Esophagus squamous epithelium (tissue), 4 donors: ENCODE results near the gene ZNF491.

Experiments used
- CTCF ChIP-seq, 6 experiments: fragments of 450-650 bp in 4 of 6; fragments of 200-600 bp in 2 of 6; sonication (generic) in 2 of 6; IDR thresholded peaks; one replicate each; pipeline ENCODE4 v1.5.1; 2016 to 2019; ENCODE audit warnings: antibody characterized with exemption in 6 of 6, mild to moderate bottlenecking in 4 of 6, moderate library complexity in 4 of 6
- POLR2A ChIP-seq, 4 donors: fragments of 450-650 bp; IDR thresholded peaks; one replicate each; pipeline ENCODE4 v1.6.1; 2017; ENCODE audit warnings: antibody characterized with exemption in 4 of 4, mild to moderate bottlenecking in 4 of 4, moderate library complexity in 3 of 4

GRCh38 chr19:11769995-11770394 is 28.3 kb upstream of the ZNF491 start:
- no peak for TF ChIP-seq POLR2A (IDR thresholded peaks at IDR 0.05)
- no peak for TF ChIP-seq CTCF (IDR thresholded peaks at IDR 0.05)
